Fibroblast of the aortic adventitia (primary cell): ENCODE data around the gene ABT1. TPM values are rescaled to one million over a fixed set of nuclear protein-coding genes. Genes with fewer than 3 reads are reported as not detected.
A peak's percentile ranks its signal among the peaks of the same experiment; 100 is the strongest.

Experiments used
- DNase-seq: peaks from one replicate; pipeline ENCODE4 v3.0.0-alpha.2; 2010; ENCODE audit warnings: low read depth
- H3K4me3 ChIP-seq: 2 replicates; pipeline ENCODE4 v1.5.1; 2011; ENCODE audit warnings: low read depth, mild to moderate bottlenecking, control low read depth, low read length, moderate library complexity
- CTCF ChIP-seq: IDR thresholded peaks from 2 replicates; pipeline ENCODE4 v1.5.1; 2011; ENCODE audit warnings: mild to moderate bottlenecking, low read length, control low read depth, inconsistent platforms; ENCODE audit not compliant: insufficient read depth
- total RNA-seq: library from RNA; depleted of rRNA; stranded (reverse); fragments of >200 nt; gene quantifications from 2 replicates; pipeline ENCODE4 v1.2.3, GENCODE V29; 2012; ENCODE audit warnings: low replicate concordance

Gene ABT1
- total RNA-seq, 1 donor = 10.0 TPM

DNA sequence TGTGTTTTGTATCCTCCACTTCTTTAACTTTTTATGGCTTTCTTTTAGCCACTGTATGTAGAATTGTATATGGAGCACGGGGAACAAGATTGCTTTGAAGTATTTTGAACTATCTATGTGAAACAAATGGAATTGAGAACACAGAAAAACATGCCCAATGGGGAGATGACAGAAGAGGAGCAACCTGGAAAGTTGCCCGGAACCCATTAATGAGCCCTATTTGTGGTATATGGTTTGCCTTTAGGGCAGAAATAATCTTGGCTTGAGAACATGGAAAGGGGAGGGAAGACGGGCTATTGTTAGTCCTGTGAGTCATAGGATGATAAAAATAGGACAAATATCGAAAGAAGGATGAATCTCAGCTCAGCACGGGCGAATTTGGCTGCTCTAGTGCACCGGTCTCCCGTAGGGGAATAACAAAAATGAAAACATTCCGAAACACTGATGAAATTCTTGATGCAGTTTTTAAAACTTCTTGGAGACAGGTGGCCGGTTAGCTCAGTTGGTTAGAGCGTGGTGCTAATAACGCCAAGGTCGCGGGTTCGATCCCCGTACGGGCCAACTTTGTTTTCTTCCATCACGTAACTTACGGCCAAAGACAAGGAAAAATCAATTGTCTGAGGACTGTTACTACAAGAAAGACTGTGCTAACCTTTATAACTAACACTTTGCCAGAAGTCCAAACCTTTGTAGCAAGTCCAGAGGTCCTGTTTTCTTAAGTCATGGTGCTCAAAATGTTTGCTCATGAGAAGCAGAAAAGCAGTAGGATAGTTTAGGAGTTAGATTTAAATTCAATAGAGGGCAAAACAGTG, 42.9 kb upstream of the ABT1 start:
- no peak for TF ChIP-seq CTCF
- peak; percentile 99 for DNase-seq
- peak overlapping the region; percentile 59 for H3K4me3 ChIP-seq

- TF ChIP-seq CTCF = no peak
- H3K4me3 ChIP-seq = peak overlapping the region; percentile 52
- no peak for DNase-seq
These were observed 42.4 kb upstream of the ABT1 start for GRCh38 chr6:26554447-26554696.

DNA sequence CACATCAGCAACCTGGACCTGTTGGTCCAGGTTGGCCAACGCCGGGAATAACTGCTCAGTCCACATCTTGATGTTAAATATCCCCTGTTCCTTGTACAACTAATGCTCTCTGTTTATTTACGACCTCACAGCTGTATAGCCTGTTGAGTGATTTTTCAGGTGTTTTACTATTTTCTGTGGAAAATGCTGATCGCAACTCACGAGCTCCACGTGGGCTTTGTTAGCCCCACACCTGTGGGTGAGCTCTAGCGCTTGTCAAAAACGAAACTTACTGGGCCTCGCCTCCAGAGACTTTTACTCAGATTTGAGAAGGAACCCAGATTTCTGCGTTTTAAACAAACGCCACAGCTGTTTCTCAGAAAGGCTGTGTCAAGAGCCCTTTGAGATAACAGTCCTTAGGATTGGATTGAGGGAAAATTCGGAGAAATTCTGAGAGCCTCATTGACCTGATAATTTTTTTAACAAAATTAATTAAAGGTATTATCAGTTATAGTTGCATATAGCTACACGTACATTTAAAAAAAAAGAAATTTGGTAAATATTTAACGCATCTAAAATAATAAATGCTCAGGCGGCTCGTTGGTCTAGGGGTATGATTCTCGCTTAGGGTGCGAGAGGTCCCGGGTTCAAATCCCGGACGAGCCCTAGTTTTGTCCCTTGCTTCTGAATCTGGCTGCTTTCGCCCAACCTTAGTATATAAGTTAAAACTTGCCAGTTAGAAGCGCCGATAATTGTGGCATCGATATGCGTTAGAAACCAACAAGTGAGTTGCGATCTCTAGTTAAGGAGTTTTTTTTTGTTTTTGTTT, 41.9 kb upstream of the ABT1 start:
- DNase-seq = peak; percentile 72
- no peak for TF ChIP-seq CTCF
- H3K4me3 ChIP-seq = peak overlapping the region; percentile 52

DNA sequence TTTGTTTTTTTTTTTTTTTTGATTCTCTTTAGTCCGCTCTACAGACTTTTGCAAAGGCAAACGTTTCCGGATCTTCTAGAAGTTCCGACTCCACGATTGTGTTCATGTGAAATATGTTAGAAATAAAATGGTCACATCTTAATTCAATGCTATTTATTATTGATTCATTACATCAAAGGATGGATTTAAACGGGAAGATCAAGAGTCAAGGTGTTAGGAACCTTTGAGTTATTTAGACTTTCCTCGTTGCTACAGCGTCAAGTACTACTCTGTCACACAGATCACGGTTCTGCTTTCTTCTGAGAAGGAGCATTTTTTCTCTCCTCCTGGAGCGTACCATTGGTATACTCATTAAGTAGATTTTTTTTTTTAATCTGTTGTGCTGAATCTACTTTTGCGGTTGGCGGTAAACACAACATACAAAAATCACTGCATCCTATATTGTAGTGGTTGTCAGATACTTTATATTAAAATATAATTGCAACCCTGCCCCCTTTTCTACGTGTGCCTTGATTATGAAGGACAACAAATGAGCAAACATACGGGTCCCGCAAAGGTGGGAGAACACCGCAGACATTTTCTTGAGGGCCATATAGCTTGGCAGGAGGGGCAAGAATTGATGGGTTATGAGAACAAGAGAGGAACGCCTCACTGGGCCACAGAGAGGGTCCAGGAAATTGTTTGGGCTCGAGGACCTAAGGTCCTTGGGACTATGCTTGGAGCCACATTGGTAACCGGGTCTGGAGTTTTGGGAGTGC, 41.1 kb upstream of the ABT1 start:
- no peak for TF ChIP-seq CTCF
- H3K4me3 ChIP-seq = peak overlapping the region; percentile 6
- no peak for DNase-seq

GRCh38 chr6:26556263-26557070, 40.3 kb upstream of the ABT1 start:
- peak; percentile 95 for DNase-seq
- TF ChIP-seq CTCF = no peak
- no peak overlapping the region for H3K4me3 ChIP-seq
